Effector CD4-positive, alpha-beta T cell (primary cell): ENCODE measurements around the gene PDXP.

Experiments used
- DNase-seq: peaks from one replicate; pipeline ENCODE4 v3.0.0-alpha.2; 2020

The PDXP gene

GRCh38 chr22:37704645-37705044, 46.1 kb downstream of the PDXP start:
- DNase-seq: no peak

- DNase-seq: no peak
These were observed 46.7 kb downstream of the PDXP start for GRCh38 chr22:37705205-37705604.

GRCh38 chr22:37708580-37709444, 50.3 kb downstream of the PDXP start:
- no peak for DNase-seq

- no peak for DNase-seq
These were observed 50.9 kb downstream of the PDXP start for GRCh38 chr22:37709445-37709765.

GRCh38 chr22:37710675-37711074, 52.2 kb downstream of the PDXP start:
- DNase-seq: no peak

- no peak for DNase-seq
These were observed 53.0 kb downstream of the PDXP start for GRCh38 chr22:37711490-37711889.

- DNase-seq: no peak
These were observed 55.2 kb downstream of the PDXP start for GRCh38 chr22:37713761-37714160.

GRCh38 chr22:37714634-37715033, 56.1 kb downstream of the PDXP start:
- DNase-seq: no peak

GRCh38 chr22:37715760-37716159, 57.2 kb downstream of the PDXP start:
- DNase-seq: no peak
